Naive thymus-derived CD4-positive, alpha-beta T cell (primary cell): ENCODE results near the gene ABI3. TPM values are rescaled to one million over a fixed set of nuclear protein-coding genes. Genes with fewer than 3 reads are reported as not detected.

Source experiments
- ATAC-seq: fragments of 150-1000 bp; cut with Tn5 transposase; 2 replicates; pipeline ENCODE4 v1.10.0; 2021; ENCODE audit warnings: mild to moderate bottlenecking, moderate library complexity
- CTCF ChIA-PET: fragments of 350-600 bp; sonication (Branson Sonifier 250); formaldehyde crosslinking; loops from one replicate; lab custom pipeline; 2021; ENCODE audit warnings: antibody characterized with exemption; lab: Charles Lee
- POLR2A ChIA-PET: fragments of 350-600 bp; sonication (Branson Sonifier 250); formaldehyde crosslinking; loops from one replicate; lab custom pipeline; 2021; ENCODE audit warnings: antibody characterized with exemption, inconsistent platforms; lab: Charles Lee
- DNase-seq, 9 donors: peaks; one replicate each; pipeline versions ENCODE4 v3.0.0 to v3.0.0-alpha.2; 2020 to 2022; ENCODE audit warnings: mixed read lengths in 1 of 9
- H3K27ac ChIP-seq: one replicate; pipeline ENCODE4 v1.7.0; 2013; ENCODE audit warnings: mild to moderate bottlenecking, low read depth, low read length, moderate library complexity
- H3K27me3 ChIP-seq, 2 donors: one replicate each; pipeline ENCODE4 v1.7.0; 2013; ENCODE audit warnings: low read length in 2 of 2, mild to moderate bottlenecking in 2 of 2, moderate library complexity in 2 of 2; ENCODE audit not compliant: control insufficient read depth in 2 of 2, insufficient read depth in 2 of 2
- H3K36me3 ChIP-seq, 3 experiments: 1 replicate in 2 of 3; 2 replicates in 1 of 3; pipeline ENCODE4 v1.7.0; 2013; ENCODE audit warnings: low read length in 3 of 3, mild to moderate bottlenecking in 3 of 3, moderate library complexity in 1 of 3; ENCODE audit not compliant: insufficient read depth in 3 of 3, control insufficient read depth in 2 of 3
- H3K4me1 ChIP-seq, 2 donors: one replicate each; pipeline ENCODE4 v1.7.0; 2013; ENCODE audit warnings: low read length in 2 of 2, mild to moderate bottlenecking in 2 of 2, moderate library complexity in 1 of 2; ENCODE audit not compliant: control insufficient read depth in 2 of 2, insufficient read depth in 2 of 2
- H3K4me3 ChIP-seq: 2 replicates; pipeline ENCODE4 v1.7.0; 2013; ENCODE audit warnings: mild to moderate bottlenecking, low read length
- H3K9me3 ChIP-seq, 3 experiments: 1 replicate in 2 of 3; 2 replicates in 1 of 3; pipeline ENCODE4 v1.7.0; 2013; ENCODE audit warnings: low read length in 3 of 3; ENCODE audit not compliant: control insufficient read depth in 2 of 3
- H3K27ac Mint-ChIP-seq, 9 donors: one replicate each; pipeline ENCODE4 v1.8.0; 2020 to 2022; ENCODE audit warnings: mixed read lengths in 9 of 9, mild to moderate bottlenecking in 8 of 9, moderate library complexity in 5 of 9, inconsistent platforms in 2 of 9
- H3K27me3 Mint-ChIP-seq, 5 donors: one replicate each; pipeline ENCODE4 v1.8.0; 2021 to 2022; ENCODE audit warnings: mixed read lengths in 5 of 5, mild to moderate bottlenecking in 1 of 5
- H3K36me3 Mint-ChIP-seq, 5 donors: one replicate each; pipeline ENCODE4 v1.8.0; 2020 to 2022; ENCODE audit warnings: mixed read lengths in 5 of 5, mild to moderate bottlenecking in 3 of 5, inconsistent platforms in 1 of 5
- H3K4me1 Mint-ChIP-seq, 7 donors: one replicate each; pipeline ENCODE4 v1.8.0; 2020 to 2022; ENCODE audit warnings: mixed read lengths in 7 of 7, mild to moderate bottlenecking in 3 of 7, inconsistent platforms in 1 of 7
- H3K4me3 Mint-ChIP-seq, 10 donors: one replicate each; pipeline ENCODE4 v1.8.0; 2020 to 2022; ENCODE audit warnings: mild to moderate bottlenecking in 10 of 10, mixed read lengths in 10 of 10, moderate library complexity in 6 of 10, inconsistent platforms in 2 of 10
- H3K9me3 Mint-ChIP-seq, 11 donors: one replicate each; pipeline ENCODE4 v1.8.0; 2020 to 2022; ENCODE audit warnings: mixed read lengths in 11 of 11, mild to moderate bottlenecking in 4 of 11, inconsistent platforms in 1 of 11, moderate library complexity in 1 of 11
- intact Hi-C, 2 donors: fragments of 100-400 bp; cut with micrococcal nuclease; formaldehyde crosslinking; loops; one replicate each; pipeline ENCODE4 v1.15.1; 2023
- polyA plus RNA-seq, 2 donors: library from polyadenylated mRNA; unstranded; fragments of 300-500 nt; fragmentation: Illumina TruSeq; gene quantifications; one replicate each; pipeline ENCODE4 v1.2.3, GENCODE V29; 2021
- total RNA-seq, 6 experiments: library from RNA in 5 of 6; stranded (reverse) in 5 of 6; gene quantifications; 1 replicate in 5 of 6; 2 replicates in 1 of 6; pipeline ENCODE4 v1.2.3 and lab custom pipeline; 2021 to 2026

Gene ABI3
- total and polyA plus RNA-seq, 7 experiments from 2014 or later: 8.2 to 57.8 (median 15.0) TPM

DNA sequence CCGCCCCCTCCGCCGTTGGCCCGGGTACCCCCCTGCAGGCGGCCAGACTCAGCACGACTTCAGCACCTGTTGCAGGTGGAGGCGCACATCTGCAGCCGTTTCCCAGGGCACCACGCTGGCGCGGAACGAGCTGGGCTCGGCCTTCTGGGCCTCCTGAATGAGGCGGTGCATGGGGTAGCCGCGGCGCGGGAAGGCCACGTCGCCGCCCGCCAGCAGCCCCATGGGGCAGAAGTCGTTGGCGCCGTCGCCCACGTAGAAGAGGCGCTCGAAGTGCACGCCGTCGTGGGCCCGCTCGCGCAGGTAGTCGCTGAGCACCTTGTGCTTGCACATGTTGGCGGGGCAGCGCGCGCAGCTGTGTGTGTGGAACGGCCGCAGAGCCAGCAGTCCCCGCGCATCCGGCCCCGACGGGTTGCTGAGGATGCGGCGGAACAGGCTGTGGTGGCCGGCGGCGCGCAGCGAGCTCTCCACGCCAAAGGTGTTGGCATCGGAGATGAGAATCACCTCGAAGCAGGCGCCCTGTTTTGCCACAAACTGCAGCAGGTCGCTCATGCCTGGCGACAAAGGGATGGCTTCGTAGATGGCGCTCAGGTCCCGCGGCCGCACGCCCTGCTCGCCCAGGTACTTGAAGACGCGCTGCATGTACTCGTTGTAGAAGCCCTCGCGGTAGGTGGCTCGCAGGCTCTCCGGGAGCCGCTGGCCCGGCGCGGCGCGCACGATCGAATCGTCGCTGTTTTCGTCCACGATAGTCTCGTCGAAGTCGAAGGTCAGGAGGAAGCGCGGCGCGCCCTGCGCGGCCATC lies 13.9 kb downstream of the ABI3 start:
- H3K4me3 ChIP-seq: peak overlapping the region; percentile 56
- peak overlapping the region in 3 of 9 donors; percentile 12 to 43 (median 28) for H3K27ac Mint-ChIP-seq
- ATAC-seq: peak; percentile 61

GRCh38 chr17:49224997-49225337 lies 14.5 kb downstream of the ABI3 start:
- H3K4me1 ChIP-seq: peaks cover 22 to 38% of the 10 kb centered on the region in 2 donors
- peak overlapping the region; percentile 75 to 90 (median 83) for H3K4me3 Mint-ChIP-seq
- H3K4me1 Mint-ChIP-seq: peaks cover 7 to 47% (median 27%) of the 10 kb centered on the region in 7 donors
- H3K36me3 Mint-ChIP-seq: peaks cover 0 to 28% (median 4%) of the 10 kb centered on the region in 5 donors
- H3K27me3 ChIP-seq: no peaks in the 10 kb centered on the region
- peak overlapping the region in 2 of 9 donors; percentile 28 to 43 for H3K27ac Mint-ChIP-seq
- peaks cover 0 to 16% (median 7%) of the 10 kb centered on the region in 3 experiments for H3K36me3 ChIP-seq
- no peak overlapping the region for H3K27ac ChIP-seq
- peaks cover 0 to 29% (median 0%) of the 10 kb centered on the region in 5 donors for H3K27me3 Mint-ChIP-seq
- H3K4me3 ChIP-seq: peak overlapping the region; percentile 56
- H3K9me3 Mint-ChIP-seq: peaks cover 0 to 1% (median 0%) of the 10 kb centered on the region in 11 donors
- ChIA-PET CTCF (interaction anchor here (0.9 to 7.0 kb wide), 4 partner anchors 13 to 42 kb away, joined by 3 to 143 read pairs (median 35); partner anchors contain the start of genes ABI3 and GNGT2), POLR2A (interaction anchor here (1.3 to 8.9 kb wide), 4 partner anchors 9 to 33 kb away, joined by 4 to 80 read pairs (median 5); partner anchors contain the start of genes ABI3 and GNGT2)
- no peaks in the 10 kb centered on the region for H3K9me3 ChIP-seq
- DNase-seq (no peak), ATAC-seq (no peak)
- intact Hi-C loops: loop anchor here in 1 of 2 donors (10.0 kb wide), 1 partner anchor 280 kb away; the partner anchor contains the start of gene SNF8

More for the DNA sequence above, 13.9 kb downstream of the ABI3 start:
- intact Hi-C loops: loop anchor here in 1 of 2 donors (10.0 kb wide), 1 partner anchor 280 kb away; the partner anchor contains the start of gene SNF8
- POLR2A ChIA-PET: interaction anchor here (0.6 to 8.9 kb wide), 5 partner anchors 8 to 617 kb away, joined by 3 to 80 read pairs (median 5); partner anchors contain the start of genes ABI3 and GNGT2
- no peaks in the 10 kb centered on the region for H3K9me3 ChIP-seq
- H3K27me3 ChIP-seq: no peaks in the 10 kb centered on the region
- Mint-ChIP-seq H3K4me1 (peaks cover 7 to 46% (median 26%) of the 10 kb centered on the region in 7 donors), H3K36me3 (peaks cover 0 to 33% (median 4%) of the 10 kb centered on the region in 5 donors), H3K4me3 (peak overlapping the region; percentile 78 to 90 (median 84)), H3K9me3 (peaks cover 0 to 1% (median 0%) of the 10 kb centered on the region in 11 donors), H3K27me3 (peaks cover 0 to 24% (median 0%) of the 10 kb centered on the region in 5 donors)
- CTCF ChIA-PET: interaction anchor here (0.8 to 7.0 kb wide), 6 partner anchors 13 to 72 kb away, joined by 3 to 143 read pairs (median 4); partner anchors contain the start of genes ABI3 and GNGT2
- H3K4me1 ChIP-seq: peaks cover 24 to 41% of the 10 kb centered on the region in 2 donors
- peaks cover 0 to 16% (median 7%) of the 10 kb centered on the region in 3 experiments for H3K36me3 ChIP-seq
- DNase-seq: peak; percentile 33 to 60 (median 53)
- H3K27ac ChIP-seq: no peak overlapping the region

DNA sequence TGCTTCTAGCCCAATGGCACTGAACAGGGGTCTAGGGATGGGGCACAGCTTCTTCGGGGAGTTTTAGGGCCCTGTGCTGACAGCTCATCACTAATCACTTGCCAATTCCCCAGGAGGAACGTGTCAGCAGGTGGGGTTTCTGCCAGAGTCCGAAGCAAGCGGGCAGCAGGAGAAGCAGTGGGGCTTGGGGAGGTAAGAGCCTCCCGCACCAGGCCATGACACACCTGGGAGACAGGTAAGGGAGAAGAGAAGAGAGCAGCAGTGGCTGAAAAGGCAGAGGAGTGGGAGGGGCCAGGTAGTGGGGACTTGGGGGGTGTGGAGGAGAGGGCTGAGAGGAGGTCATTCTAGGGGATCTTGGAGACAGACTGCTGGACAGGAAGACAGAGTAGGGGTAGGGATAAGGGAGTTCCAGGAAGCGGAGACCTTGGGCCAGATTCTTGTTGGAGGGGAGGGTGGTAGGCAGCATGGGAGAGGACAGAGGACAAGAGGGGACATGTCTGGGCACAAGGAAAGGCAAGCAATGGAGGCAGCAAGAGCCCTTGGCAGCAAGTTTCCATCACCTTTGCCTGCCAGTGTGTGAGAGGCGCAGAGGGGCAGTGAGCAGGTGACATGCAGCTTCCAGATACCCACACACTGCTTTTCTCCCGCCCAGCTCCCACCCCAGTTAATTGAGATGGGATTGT lies 15.2 kb downstream of the ABI3 start:
- H3K4me3 ChIP-seq: no peak overlapping the region
- Mint-ChIP-seq H3K27ac (peak overlapping the region in 1 of 9 donors; percentile 6), H3K27me3 (peaks cover 0 to 34% (median 0%) of the 10 kb centered on the region in 5 donors), H3K4me3 (peak overlapping the region in 6 of 10 donors; percentile 24 to 52 (median 42)), H3K4me1 (peaks cover 7 to 44% (median 27%) of the 10 kb centered on the region in 7 donors), H3K36me3 (peaks cover 0 to 25% (median 4%) of the 10 kb centered on the region in 5 donors), H3K9me3 (peaks cover 0 to 3% (median 0%) of the 10 kb centered on the region in 11 donors)
- peaks cover 0 to 12% (median 7%) of the 10 kb centered on the region in 3 experiments for H3K36me3 ChIP-seq
- ATAC-seq (no peak), DNase-seq (no peak)
- POLR2A ChIA-PET: interaction anchor here (1.6 to 8.9 kb wide), 4 partner anchors 9 to 47 kb away, joined by 4 to 80 read pairs (median 6); no protein-coding TSS in a partner anchor
- H3K9me3 ChIP-seq: no peaks in the 10 kb centered on the region
- no peak overlapping the region for H3K27ac ChIP-seq
- H3K4me1 ChIP-seq: peaks cover 26 to 38% of the 10 kb centered on the region in 2 donors
- intact Hi-C loops: loop anchor here in 1 of 2 donors (2.0 to 10.0 kb wide), 2 partner anchors 35 to 281 kb away; partner anchors contain the start of gene SNF8
- no peaks in the 10 kb centered on the region for H3K27me3 ChIP-seq
- CTCF ChIA-PET: interaction anchor here (0.7 to 7.0 kb wide), 6 partner anchors 8 to 110 kb away, joined by 3 to 143 read pairs (median 13); partner anchors contain the start of genes ABI3 and GNGT2

- peaks cover 0 to 12% (median 7%) of the 10 kb centered on the region in 3 experiments for H3K36me3 ChIP-seq
- peak overlapping the region in 2 of 9 donors; percentile 5 to 40 for H3K27ac Mint-ChIP-seq
- POLR2A ChIA-PET: interaction anchor here (0.6 to 8.9 kb wide), 8 partner anchors 14 to 136 kb away, joined by 3 to 80 read pairs (median 4); no protein-coding TSS in a partner anchor
- H3K36me3 Mint-ChIP-seq: peaks cover 0 to 23% (median 4%) of the 10 kb centered on the region in 5 donors
- CTCF ChIA-PET: interaction anchor here (1.0 to 7.0 kb wide), 12 partner anchors 10 to 71 kb away, joined by 3 to 143 read pairs (median 9); partner anchors contain the start of genes ABI3 and GNGT2
- no peaks in the 10 kb centered on the region for H3K9me3 ChIP-seq
- DNase-seq (no peak), ATAC-seq (no peak)
- no peak overlapping the region for H3K4me3 ChIP-seq
- H3K9me3 Mint-ChIP-seq: peaks cover 0 to 3% (median 0%) of the 10 kb centered on the region in 11 donors
- peaks cover 0 to 45% (median 4%) of the 10 kb centered on the region in 5 donors for H3K27me3 Mint-ChIP-seq
- intact Hi-C loops: loop anchor here (1.0 to 10.0 kb wide), 6 partner anchors 17 to 282 kb away; partner anchors contain the start of genes ABI3 (in 1 of the 2), GNGT2 (in 1 of the 2) and SNF8 (in 1 of the 2)
- H3K27me3 ChIP-seq: no peaks in the 10 kb centered on the region
- H3K4me1 ChIP-seq: peaks cover 30 to 42% of the 10 kb centered on the region in 2 donors
- peaks cover 7 to 50% (median 31%) of the 10 kb centered on the region in 7 donors for H3K4me1 Mint-ChIP-seq
- H3K27ac ChIP-seq: no peak overlapping the region
- H3K4me3 Mint-ChIP-seq: peak overlapping the region in 1 of 10 donors; percentile 14
Measured at GRCh38 chr17:49226771-49227435, 16.4 kb downstream of the ABI3 start.

DNA sequence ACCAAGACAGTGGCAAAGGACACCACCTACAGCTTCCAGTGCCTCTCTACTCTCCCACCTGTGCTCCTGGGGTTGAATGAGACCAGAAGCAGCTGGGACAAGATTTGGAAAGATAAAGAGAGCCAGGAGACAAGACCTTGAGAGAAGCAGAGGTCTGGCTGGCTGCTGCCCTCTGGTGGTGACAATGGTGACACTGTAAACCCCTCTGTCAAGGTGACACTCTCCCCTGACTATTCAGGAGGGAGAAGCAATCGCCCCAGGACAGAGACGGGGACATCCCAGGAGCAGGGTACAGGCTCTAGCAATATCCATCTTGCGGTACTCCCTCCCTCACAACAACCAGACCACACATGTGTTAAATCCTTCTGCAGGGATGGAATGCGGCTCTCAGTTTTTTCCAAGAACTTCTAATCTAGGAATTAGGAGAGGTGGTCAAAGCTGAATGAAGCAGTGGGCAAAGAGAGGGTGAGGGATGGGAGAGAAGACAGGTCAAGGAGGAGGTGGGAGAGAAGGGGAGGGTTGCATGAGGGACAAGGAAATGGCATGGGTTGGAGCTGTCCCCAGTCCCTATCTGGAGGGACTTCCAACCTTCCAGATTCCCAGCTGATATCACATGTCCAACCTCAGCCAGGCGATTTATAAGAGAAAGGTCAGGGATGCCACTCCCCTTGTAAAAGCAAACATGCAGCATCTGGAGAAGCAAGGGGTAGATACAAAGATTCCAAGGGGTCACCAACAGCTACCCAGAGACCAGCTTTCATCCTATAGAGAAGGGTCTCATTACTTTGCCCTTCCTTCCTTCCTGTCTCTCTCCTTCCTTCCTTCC lies 17.1 kb downstream of the ABI3 start:
- Histone ChIP-seq H3K9me3 (no peaks in the 10 kb centered on the region), H3K4me3 (no peak overlapping the region), H3K27me3 (no peaks in the 10 kb centered on the region), H3K36me3 (peaks cover 0 to 4% (median 0%) of the 10 kb centered on the region in 3 experiments), H3K27ac (no peak overlapping the region), H3K4me1 (peaks cover 30 to 40% of the 10 kb centered on the region in 2 donors)
- peaks cover 0 to 46% (median 4%) of the 10 kb centered on the region in 5 donors for H3K27me3 Mint-ChIP-seq
- H3K4me1 Mint-ChIP-seq: peaks cover 7 to 46% (median 30%) of the 10 kb centered on the region in 7 donors
- ChIA-PET POLR2A (interaction anchor here (1.1 to 8.9 kb wide), 5 partner anchors 15 to 135 kb away, joined by 3 to 80 read pairs (median 6); no protein-coding TSS in a partner anchor), CTCF (interaction anchor here (0.7 to 7.0 kb wide), 17 partner anchors 9 to 1629 kb away, joined by 3 to 143 read pairs (median 4); partner anchors contain the start of genes ABI3 and GNGT2)
- DNase-seq (peak; percentile 47 to 75 (median 68)), ATAC-seq (peak; percentile 48)
- peak overlapping the region in 2 of 9 donors; percentile 5 to 40 for H3K27ac Mint-ChIP-seq
- peaks cover 0 to 3% (median 0%) of the 10 kb centered on the region in 11 donors for H3K9me3 Mint-ChIP-seq
- peaks cover 0 to 17% (median 4%) of the 10 kb centered on the region in 5 donors for H3K36me3 Mint-ChIP-seq
- intact Hi-C loops: loop anchor here (1.0 to 10.0 kb wide), 6 partner anchors 17 to 283 kb away; partner anchors contain the start of genes ABI3 (in 1 of the 2), GNGT2 (in 1 of the 2) and SNF8 (in 1 of the 2)
- H3K4me3 Mint-ChIP-seq: peak overlapping the region in 2 of 10 donors; percentile 14 to 43
